ENCODE results near the gene DOCK7. TPM values are rescaled to one million over a fixed set of nuclear protein-coding genes. Genes with fewer than 3 reads are reported as not detected.
"Not testable (repeated sequence)": the region's sequence is repeated elsewhere in the genome, so short reads cannot be mapped to it uniquely, and the experiment has no call there.

DOCK7 gene
- total and polyA plus RNA-seq, 4 experiments from 2014 or later, result 4.3 to 20.8 (median 11.0) TPM

GRCh38 chr1:62613325-62613727 is 74.9 kb downstream of the DOCK7 start:
- intact Hi-C loops (cut with micrococcal nuclease), result no loop called here
- H3K36me3 ChIP-seq (ENCODE audit: insufficient read depth, low read length), result no peaks in the 10 kb centered on the region
- CTCF ChIA-PET (ENCODE audit: partially characterized antibody), result no interaction called here
- no peaks in the 10 kb centered on the region for H3K27me3 ChIP-seq (ENCODE audit: insufficient read depth, low read length)
- H3K4me3 ChIP-seq (ENCODE audit: low read length in 2 of 2), result no peak overlapping the region
- DNase-seq, result no peak
- H3K27ac Mint-ChIP-seq, result peak overlapping the region in 1 of 7 donors; percentile 31
- H3K4me1 ChIP-seq (ENCODE audit: insufficient read depth, low read length), result no peaks in the 10 kb centered on the region
- H3K27me3 Mint-ChIP-seq, result no peaks in the 10 kb centered on the region
- no peaks in the 10 kb centered on the region for H3K9me3 Mint-ChIP-seq
- no peaks in the 10 kb centered on the region for H3K4me1 Mint-ChIP-seq
- H3K27ac ChIP-seq (ENCODE audit: low read depth, low read length), result no peak overlapping the region
- H3K4me3 Mint-ChIP-seq, result no peak overlapping the region
- POLR2A ChIA-PET (ENCODE audit: partially characterized antibody), result no interaction called here
- H3K9me3 ChIP-seq (ENCODE audit: control insufficient read depth in 1 of 2, low read length in 2 of 2), result no peaks in the 10 kb centered on the region
- peaks cover 18 to 26% of the 10 kb centered on the region in 2 donors for H3K36me3 Mint-ChIP-seq

GRCh38 chr1:62612770-62613169 is 75.4 kb downstream of the DOCK7 start:
- Mint-ChIP-seq H3K9me3 (no peaks in the 10 kb centered on the region), H3K27me3 (no peaks in the 10 kb centered on the region), H3K4me1 (no peaks in the 10 kb centered on the region), H3K36me3 (peaks cover 13 to 24% of the 10 kb centered on the region in 2 donors), H3K27ac (no peak overlapping the region), H3K4me3 (no peak overlapping the region)
- ChIA-PET CTCF (ENCODE audit: partially characterized antibody) (no interaction called here), POLR2A (ENCODE audit: partially characterized antibody) (no interaction called here)
- no peaks in the 10 kb centered on the region for H3K4me1 ChIP-seq (ENCODE audit: insufficient read depth, low read length)
- H3K27me3 ChIP-seq (ENCODE audit: insufficient read depth, low read length), result no peaks in the 10 kb centered on the region
- no peaks in the 10 kb centered on the region for H3K9me3 ChIP-seq (ENCODE audit: control insufficient read depth in 1 of 2, low read length in 2 of 2)
- no peak overlapping the region for H3K27ac ChIP-seq (ENCODE audit: low read depth, low read length)
- no peak for DNase-seq
- H3K4me3 ChIP-seq (ENCODE audit: low read length in 2 of 2), result no peak overlapping the region
- intact Hi-C loops (cut with micrococcal nuclease), result no loop called here
- no peaks in the 10 kb centered on the region for H3K36me3 ChIP-seq (ENCODE audit: insufficient read depth, low read length)

- H3K9me3 ChIP-seq (ENCODE audit: control insufficient read depth in 1 of 2, low read length in 2 of 2); H3K27me3 Mint-ChIP-seq; H3K4me3 Mint-ChIP-seq; H3K27ac ChIP-seq (ENCODE audit: low read depth, low read length); H3K4me1 Mint-ChIP-seq; intact Hi-C loops (cut with micrococcal nuclease); H3K4me1 ChIP-seq (ENCODE audit: insufficient read depth, low read length); H3K9me3 Mint-ChIP-seq; H3K27ac Mint-ChIP-seq; POLR2A ChIA-PET (ENCODE audit: partially characterized antibody); DNase-seq; CTCF ChIA-PET (ENCODE audit: partially characterized antibody); H3K4me3 ChIP-seq (ENCODE audit: low read length in 2 of 2); H3K36me3 ChIP-seq (ENCODE audit: insufficient read depth, low read length); H3K27me3 ChIP-seq (ENCODE audit: insufficient read depth, low read length): not testable (repeated sequence)
- H3K36me3 Mint-ChIP-seq, result peaks cover 8 to 14% of the 10 kb centered on the region in 2 donors
Measured at GRCh38 chr1:62610588-62610987, 77.6 kb downstream of the DOCK7 start.

- H3K9me3 Mint-ChIP-seq, result no peaks in the 10 kb centered on the region
- ChIA-PET CTCF (ENCODE audit: partially characterized antibody) (no interaction called here), POLR2A (ENCODE audit: partially characterized antibody) (no interaction called here)
- intact Hi-C loops (cut with micrococcal nuclease), result no loop called here
- Histone ChIP-seq H3K36me3 (ENCODE audit: insufficient read depth, low read length) (no peaks in the 10 kb centered on the region), H3K4me1 (ENCODE audit: insufficient read depth, low read length) (no peaks in the 10 kb centered on the region), H3K27me3 (ENCODE audit: insufficient read depth, low read length) (no peaks in the 10 kb centered on the region), H3K27ac (ENCODE audit: low read depth, low read length) (no peak overlapping the region), H3K9me3 (ENCODE audit: control insufficient read depth in 1 of 2, low read length in 2 of 2) (no peaks in the 10 kb centered on the region), H3K4me3 (ENCODE audit: low read length in 2 of 2) (no peak overlapping the region)
- H3K4me3 Mint-ChIP-seq, result no peak overlapping the region
- no peaks in the 10 kb centered on the region for H3K4me1 Mint-ChIP-seq
- no peak for DNase-seq
- peaks cover 8 to 17% of the 10 kb centered on the region in 2 donors for H3K36me3 Mint-ChIP-seq
- H3K27ac Mint-ChIP-seq, result no peak overlapping the region
- no peaks in the 10 kb centered on the region for H3K27me3 Mint-ChIP-seq
Measured at GRCh38 chr1:62608905-62609304, 79.3 kb downstream of the DOCK7 start.

GRCh38 chr1:62601457-62601856 is 86.7 kb downstream of the DOCK7 start:
- Histone ChIP-seq H3K9me3 (ENCODE audit: control insufficient read depth in 1 of 2, low read length in 2 of 2) (no peaks in the 10 kb centered on the region), H3K27ac (ENCODE audit: low read depth, low read length) (no peak overlapping the region), H3K27me3 (ENCODE audit: insufficient read depth, low read length) (no peaks in the 10 kb centered on the region), H3K36me3 (ENCODE audit: insufficient read depth, low read length) (no peaks in the 10 kb centered on the region), H3K4me3 (ENCODE audit: low read length in 2 of 2) (no peak overlapping the region), H3K4me1 (ENCODE audit: insufficient read depth, low read length) (no peaks in the 10 kb centered on the region)
- ChIA-PET POLR2A (ENCODE audit: partially characterized antibody) (no interaction called here), CTCF (ENCODE audit: partially characterized antibody) (no interaction called here)
- H3K36me3 Mint-ChIP-seq, result peaks cover 0 to 2% of the 10 kb centered on the region in 2 donors
- no peaks in the 10 kb centered on the region for H3K9me3 Mint-ChIP-seq
- intact Hi-C loops (cut with micrococcal nuclease), result no loop called here
- no peaks in the 10 kb centered on the region for H3K27me3 Mint-ChIP-seq
- no peak overlapping the region for H3K4me3 Mint-ChIP-seq
- no peak overlapping the region for H3K27ac Mint-ChIP-seq
- no peaks in the 10 kb centered on the region for H3K4me1 Mint-ChIP-seq
- no peak for DNase-seq

GRCh38 chr1:62599044-62599443 is 89.1 kb downstream of the DOCK7 start:
- Histone ChIP-seq H3K4me1 (ENCODE audit: insufficient read depth, low read length) (no peaks in the 10 kb centered on the region), H3K36me3 (ENCODE audit: insufficient read depth, low read length) (no peaks in the 10 kb centered on the region), H3K27ac (ENCODE audit: low read depth, low read length) (no peak overlapping the region), H3K9me3 (ENCODE audit: control insufficient read depth in 1 of 2, low read length in 2 of 2) (no peaks in the 10 kb centered on the region), H3K4me3 (ENCODE audit: low read length in 2 of 2) (no peak overlapping the region), H3K27me3 (ENCODE audit: insufficient read depth, low read length) (no peaks in the 10 kb centered on the region)
- DNase-seq, result no peak
- ChIA-PET CTCF (ENCODE audit: partially characterized antibody) (no interaction called here), POLR2A (ENCODE audit: partially characterized antibody) (no interaction called here)
- H3K9me3 Mint-ChIP-seq, result no peaks in the 10 kb centered on the region
- H3K4me1 Mint-ChIP-seq, result no peaks in the 10 kb centered on the region
- H3K36me3 Mint-ChIP-seq, result no peaks in the 10 kb centered on the region
- intact Hi-C loops (cut with micrococcal nuclease), result no loop called here
- no peak overlapping the region for H3K4me3 Mint-ChIP-seq
- no peaks in the 10 kb centered on the region for H3K27me3 Mint-ChIP-seq
- H3K27ac Mint-ChIP-seq, result no peak overlapping the region

- Mint-ChIP-seq H3K4me1 (no peaks in the 10 kb centered on the region), H3K27ac (no peak within 1 kb of the TSS), H3K36me3 (no peaks in the 10 kb centered on the region), H3K4me3 (no peak within 1 kb of the TSS), H3K9me3 (no peaks in the 10 kb centered on the region), H3K27me3 (no peaks in the 10 kb centered on the region)
- Histone ChIP-seq H3K36me3 (ENCODE audit: insufficient read depth, low read length) (no peaks in the 10 kb centered on the region), H3K4me3 (ENCODE audit: low read length in 2 of 2) (no peak within 1 kb of the TSS), H3K9me3 (ENCODE audit: control insufficient read depth in 1 of 2, low read length in 2 of 2) (no peaks in the 10 kb centered on the region), H3K27me3 (ENCODE audit: insufficient read depth, low read length) (no peaks in the 10 kb centered on the region), H3K4me1 (ENCODE audit: insufficient read depth, low read length) (no peaks in the 10 kb centered on the region), H3K27ac (ENCODE audit: low read depth, low read length) (no peak within 1 kb of the TSS)
- intact Hi-C loops (cut with micrococcal nuclease), result no loop called here
- no peak for DNase-seq
- ChIA-PET CTCF (ENCODE audit: partially characterized antibody) (no interaction called here), POLR2A (ENCODE audit: partially characterized antibody) (no interaction called here)
Measured at GRCh38 chr1:62597281-62597680, 90.9 kb downstream of the DOCK7 start, which contains the start of gene ANGPTL3. Gene ANGPTL3, plus strand, starts transcription at chr1:62597520. Its CDS starts 47 bp downstream, at chr1:62597567.

- Mint-ChIP-seq H3K4me3 (no peak overlapping the region), H3K27me3 (no peaks in the 10 kb centered on the region), H3K4me1 (no peaks in the 10 kb centered on the region), H3K27ac (no peak overlapping the region), H3K36me3 (peaks cover 0 to 2% of the 10 kb centered on the region in 2 donors), H3K9me3 (peaks cover 0 to 4% (median 0%) of the 10 kb centered on the region in 8 donors)
- H3K27ac ChIP-seq (ENCODE audit: low read depth, low read length), result no peak overlapping the region
- intact Hi-C loops (cut with micrococcal nuclease), result no loop called here
- no peaks in the 10 kb centered on the region for H3K27me3 ChIP-seq (ENCODE audit: insufficient read depth, low read length)
- no peak for DNase-seq
- no peak overlapping the region for H3K4me3 ChIP-seq (ENCODE audit: low read length in 2 of 2)
- H3K9me3 ChIP-seq (ENCODE audit: control insufficient read depth in 1 of 2, low read length in 2 of 2), result no peaks in the 10 kb centered on the region
- H3K4me1 ChIP-seq (ENCODE audit: insufficient read depth, low read length), result no peaks in the 10 kb centered on the region
- ChIA-PET CTCF (ENCODE audit: partially characterized antibody) (no interaction called here), POLR2A (ENCODE audit: partially characterized antibody) (no interaction called here)
- H3K36me3 ChIP-seq (ENCODE audit: insufficient read depth, low read length), result no peaks in the 10 kb centered on the region
Measured at GRCh38 chr1:62595647-62596046, 92.5 kb downstream of the DOCK7 start.

All from CD4-positive, alpha-beta memory T cell (primary cell).